HG03432 (cell line): ENCODE measurements around the gene CRYGN.

Experiments used
- ATAC-seq: cut with Tn5 transposase; IDR thresholded peaks from one replicate; pipeline ENCODE4 v1.9.1; 2021; ENCODE audit warnings: mild to moderate bottlenecking, moderate library complexity; ENCODE audit not compliant: unreplicated experiment

The CRYGN gene

GRCh38 chr7:151440799-151441445 is 981 bp upstream of the CRYGN start:
- no peak for ATAC-seq

GRCh38 chr7:151438864-151439601 is 908 bp downstream of the CRYGN start:
- no peak for ATAC-seq

GRCh38 chr7:151437866-151438516 is 1.9 kb downstream of the CRYGN start:
- no peak for ATAC-seq

GRCh38 chr7:151437159-151437553 is 2.8 kb downstream of the CRYGN start:
- no peak for ATAC-seq

GRCh38 chr7:151436446-151437158 is 3.3 kb downstream of the CRYGN start:
- no peak for ATAC-seq

GRCh38 chr7:151435971-151436370 is 4.0 kb downstream of the CRYGN start:
- no peak for ATAC-seq

GRCh38 chr7:151435103-151435916 is 4.6 kb downstream of the CRYGN start:
- ATAC-seq = no peak

GRCh38 chr7:151434549-151434948 is 5.4 kb downstream of the CRYGN start:
- no peak for ATAC-seq

- no peak for ATAC-seq
These were observed 6.1 kb downstream of the CRYGN start for GRCh38 chr7:151433721-151434400.

GRCh38 chr7:151432658-151433521 is 7.1 kb downstream of the CRYGN start:
- peak; percentile 82 for ATAC-seq

GRCh38 chr7:151431768-151432311 is 8.1 kb downstream of the CRYGN start:
- no peak for ATAC-seq

GRCh38 chr7:151431281-151431767 is 8.6 kb downstream of the CRYGN start:
- no peak for ATAC-seq

GRCh38 chr7:151430391-151431205 is 9.3 kb downstream of the CRYGN start:
- no peak for ATAC-seq

GRCh38 chr7:151429560-151430331 is 10.2 kb downstream of the CRYGN start:
- no peak for ATAC-seq

- ATAC-seq = no peak
These were observed 10.7 kb downstream of the CRYGN start for GRCh38 chr7:151429237-151429559.

- no peak for ATAC-seq
These were observed 11.3 kb downstream of the CRYGN start for GRCh38 chr7:151428378-151429236.
